ENCODE measurements around the gene CYFIP2.
A peak's percentile ranks its signal among the peaks of the same experiment; 100 is the strongest.

CYFIP2 gene

DNA sequence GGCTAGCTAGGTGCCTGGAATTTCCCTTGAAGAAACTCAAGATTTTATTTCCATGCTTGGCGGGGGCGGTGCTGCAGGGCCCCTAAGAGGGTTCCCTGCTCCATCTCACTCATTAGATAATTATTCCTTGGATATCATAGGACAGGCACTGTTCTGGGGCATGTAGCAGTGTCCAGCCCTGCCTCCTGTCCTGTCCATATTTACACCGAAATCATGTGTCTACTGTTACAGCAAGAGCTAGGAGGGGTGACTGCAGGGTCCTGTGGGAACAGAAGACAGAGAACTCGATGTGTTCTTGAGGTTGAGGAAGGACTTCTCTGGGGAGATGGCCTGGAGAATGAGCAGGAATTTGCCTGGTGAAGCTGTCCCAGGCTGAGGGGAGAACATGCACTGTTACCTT is 96.6 kb downstream of the CYFIP2 start:
- DNase-seq: no peak

DNA sequence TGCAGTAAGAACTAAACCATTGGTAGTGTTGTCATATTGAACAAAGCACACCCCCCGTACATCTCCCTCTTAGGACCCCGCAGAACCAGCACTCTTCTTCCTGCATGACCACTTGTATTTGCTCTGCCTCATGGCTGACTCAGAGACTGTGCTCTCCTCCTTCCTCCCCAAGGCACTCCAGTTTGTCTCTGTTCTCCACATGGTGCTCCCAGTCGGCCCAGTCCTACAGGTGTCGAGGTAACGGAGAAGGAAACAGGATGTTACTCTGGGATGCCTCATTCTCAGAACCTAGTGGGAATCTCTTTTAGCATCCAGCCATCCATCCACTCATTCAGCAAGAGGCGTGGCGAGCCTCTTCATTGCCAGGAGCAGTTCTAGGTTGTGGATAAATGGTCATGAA is 97.1 kb downstream of the CYFIP2 start:
- no peak for DNase-seq

DNA sequence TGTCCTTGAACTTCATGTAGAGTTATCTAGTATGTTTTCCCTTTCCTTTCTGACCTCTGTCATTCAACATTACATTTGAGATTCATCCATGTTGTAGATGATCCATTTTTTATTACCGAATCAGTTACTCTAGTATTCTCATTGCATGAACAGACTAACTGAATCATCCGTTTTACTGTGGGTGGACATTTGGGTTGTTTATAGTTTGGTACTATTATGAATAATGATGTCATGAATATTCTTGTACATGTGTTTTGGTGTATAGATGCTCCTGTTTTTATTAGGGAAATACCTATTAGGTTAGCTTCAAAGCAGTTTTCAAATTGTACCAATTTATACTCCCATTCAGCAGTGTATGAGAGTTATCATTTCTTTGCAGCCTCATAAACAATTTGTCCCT is 99.8 kb downstream of the CYFIP2 start:
- DNase-seq: no peak

DNA sequence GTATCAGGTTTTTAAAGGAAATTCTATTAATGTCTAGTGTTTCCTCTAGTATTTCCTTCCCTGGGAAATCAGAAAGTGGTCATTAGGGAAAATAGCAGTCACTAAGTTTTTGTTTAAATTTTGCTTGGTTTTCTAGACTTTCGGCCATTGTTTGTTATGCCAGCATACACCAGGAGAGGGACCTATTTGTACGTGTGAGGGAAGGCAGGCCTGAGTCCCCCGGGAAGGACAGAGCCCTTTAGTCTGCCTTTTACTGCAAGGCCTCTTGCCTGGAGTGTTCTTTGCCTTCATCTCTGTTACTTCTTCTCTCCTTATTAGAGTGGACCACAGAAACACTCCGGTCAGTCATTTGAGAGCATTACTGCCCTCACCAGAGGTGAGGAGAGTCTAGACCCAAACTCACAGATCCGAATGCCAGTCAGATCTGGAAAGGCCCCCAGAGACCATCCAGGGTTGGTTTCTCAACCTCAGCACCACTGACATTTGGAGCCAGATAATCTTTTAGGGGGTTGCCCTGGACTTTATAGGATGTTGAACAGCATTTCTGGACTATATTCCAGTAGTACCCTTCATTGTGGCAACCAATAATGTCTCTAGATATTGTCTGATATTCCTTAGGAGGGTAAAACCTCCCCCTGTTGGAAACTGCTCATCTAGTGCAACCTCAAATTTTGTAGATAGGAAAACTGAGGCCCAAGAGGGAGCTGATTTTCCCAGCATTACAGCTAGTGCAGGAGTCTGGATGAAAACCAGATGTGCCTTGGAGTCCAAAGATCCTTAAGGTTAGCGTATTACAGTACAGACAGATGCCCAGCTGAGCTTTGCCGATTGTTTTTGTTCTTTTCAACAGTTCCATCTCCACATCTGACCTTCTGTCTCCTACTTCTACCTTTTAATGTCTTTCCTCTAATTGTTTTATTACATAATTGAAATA is 101.1 kb downstream of the CYFIP2 start:
- no peak for DNase-seq

DNA sequence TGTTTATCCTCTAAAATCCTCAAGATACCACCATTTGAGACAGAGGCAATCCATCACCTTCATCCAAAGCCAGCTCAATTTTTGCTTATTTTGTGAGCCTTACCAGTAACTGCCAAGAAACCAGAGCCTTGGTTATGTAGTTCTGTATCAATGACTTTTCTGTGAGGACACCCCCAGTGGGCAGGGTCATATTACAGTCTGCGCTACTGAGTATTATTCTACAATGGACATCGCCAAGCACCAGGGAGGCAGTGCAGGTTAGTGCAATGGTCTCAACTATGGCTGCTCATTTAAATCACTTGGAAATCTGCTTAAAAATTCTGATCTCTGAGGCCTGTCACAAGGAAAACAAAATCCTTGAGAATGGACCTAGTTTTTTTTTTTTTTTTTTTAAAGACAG is 103.6 kb downstream of the CYFIP2 start:
- no peak for DNase-seq

DNA sequence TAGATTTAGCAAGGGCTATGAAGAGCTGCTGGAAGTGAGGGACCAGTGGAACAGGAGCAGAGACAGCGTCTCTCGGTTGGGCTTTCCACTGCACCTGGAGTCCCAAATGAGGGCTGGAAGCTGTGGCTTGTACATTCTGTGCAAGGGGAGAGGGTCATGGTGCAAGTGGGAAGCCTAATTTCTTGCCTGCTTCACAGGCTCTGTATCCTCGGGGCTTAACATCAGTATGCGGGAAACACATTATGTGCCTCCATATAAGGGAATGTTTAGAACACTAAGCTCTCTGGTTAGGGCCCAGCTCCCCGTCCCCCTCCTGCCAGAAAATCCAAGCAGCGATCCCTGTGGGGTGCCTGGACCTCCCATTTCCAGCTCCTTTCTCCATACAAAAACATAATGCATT is 105.0 kb downstream of the CYFIP2 start:
- no peak for DNase-seq

DNA sequence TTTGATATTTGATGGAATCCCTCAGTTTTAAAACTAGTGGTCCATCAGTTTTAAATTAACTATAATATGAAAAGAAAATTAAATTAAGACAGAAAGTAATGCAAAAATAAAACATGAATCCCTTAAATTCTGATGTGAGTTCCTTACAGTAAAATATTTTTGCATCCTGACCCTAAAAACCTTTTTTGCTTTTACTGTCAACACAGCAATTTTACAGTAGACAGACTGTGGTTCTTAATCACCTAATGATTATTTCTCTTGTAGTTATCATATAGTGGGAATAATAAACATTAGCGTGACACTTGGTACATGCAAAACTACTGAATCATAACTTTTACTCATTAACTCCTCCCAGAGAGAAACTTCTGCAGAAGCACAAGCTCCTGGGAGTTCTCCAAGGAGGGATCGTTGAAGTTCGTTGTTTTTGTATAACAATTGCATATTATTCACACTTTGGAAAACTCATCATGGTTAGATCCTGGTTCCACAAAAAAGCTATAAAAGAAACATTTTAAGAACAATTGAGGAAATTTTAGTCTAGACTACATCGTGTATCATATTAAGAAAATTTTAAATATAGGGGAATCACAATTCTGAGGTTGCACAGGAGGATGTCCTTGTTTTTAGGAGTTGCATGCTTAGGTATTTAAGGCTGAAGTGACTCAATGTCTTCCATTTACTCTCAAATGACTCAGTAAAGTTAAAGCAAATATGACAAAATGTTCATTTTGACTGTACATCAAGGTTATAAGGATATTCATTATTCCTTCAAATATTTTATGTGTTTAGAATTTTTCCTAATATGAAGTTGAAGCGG is 105.9 kb downstream of the CYFIP2 start:
- DNase-seq: no peak

DNA sequence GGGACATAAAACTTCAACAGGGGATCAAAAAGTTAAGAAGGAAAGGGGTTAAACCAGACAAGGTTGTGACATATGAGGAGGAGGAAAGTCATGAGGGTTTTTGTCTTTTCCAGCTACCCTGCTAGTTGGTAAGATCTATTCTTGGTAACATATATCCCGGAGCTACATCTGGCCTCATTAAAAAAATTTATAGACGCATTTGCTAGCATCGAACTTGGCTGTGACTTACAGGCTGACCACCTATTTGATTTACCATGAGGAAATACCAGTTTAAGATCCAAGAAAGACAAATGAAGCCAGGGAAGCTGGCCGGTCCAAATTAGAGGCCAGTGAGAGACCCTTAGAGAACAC is 106.5 kb downstream of the CYFIP2 start:
- no peak for DNase-seq

DNA sequence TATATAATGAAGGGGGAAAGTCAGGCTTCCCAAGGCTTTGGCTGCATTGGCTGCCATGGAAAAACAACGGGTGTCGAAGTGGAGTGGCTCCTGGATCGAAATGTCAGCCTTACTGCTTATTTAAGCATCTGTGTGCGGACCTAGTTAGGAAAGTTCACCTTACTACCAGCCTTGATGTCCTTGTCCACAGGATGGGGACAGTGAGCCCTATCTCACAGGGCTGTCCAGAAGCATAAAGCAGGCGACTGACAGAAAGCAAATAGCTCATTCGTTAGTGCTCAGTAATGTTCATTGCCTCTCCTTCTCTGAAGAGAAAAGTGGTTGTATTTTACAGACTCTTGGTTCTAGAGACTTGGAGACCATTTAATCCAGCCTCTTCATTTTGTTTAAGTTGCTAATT is 112.6 kb downstream of the CYFIP2 start:
- DNase-seq: no peak

DNA sequence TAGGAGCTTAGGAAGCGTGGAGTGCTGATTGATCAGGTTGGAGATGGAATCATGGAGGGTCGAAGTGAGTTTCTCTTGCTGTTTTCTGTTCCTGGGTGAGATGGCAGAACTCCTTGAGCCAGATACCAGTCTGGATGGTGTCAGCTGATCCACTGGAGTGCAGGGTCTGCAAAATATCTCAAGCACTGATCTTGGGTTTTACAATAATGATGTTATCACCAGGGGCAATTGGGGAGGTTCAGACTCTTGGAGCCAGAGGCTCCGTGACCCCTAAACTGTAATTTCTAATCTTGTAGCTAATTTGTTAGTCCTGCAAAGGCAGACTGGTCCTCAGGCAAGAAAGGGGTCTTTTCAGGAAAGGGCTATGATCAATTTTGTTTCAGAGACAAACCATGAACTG is 114.1 kb downstream of the CYFIP2 start:
- no peak for DNase-seq

DNA sequence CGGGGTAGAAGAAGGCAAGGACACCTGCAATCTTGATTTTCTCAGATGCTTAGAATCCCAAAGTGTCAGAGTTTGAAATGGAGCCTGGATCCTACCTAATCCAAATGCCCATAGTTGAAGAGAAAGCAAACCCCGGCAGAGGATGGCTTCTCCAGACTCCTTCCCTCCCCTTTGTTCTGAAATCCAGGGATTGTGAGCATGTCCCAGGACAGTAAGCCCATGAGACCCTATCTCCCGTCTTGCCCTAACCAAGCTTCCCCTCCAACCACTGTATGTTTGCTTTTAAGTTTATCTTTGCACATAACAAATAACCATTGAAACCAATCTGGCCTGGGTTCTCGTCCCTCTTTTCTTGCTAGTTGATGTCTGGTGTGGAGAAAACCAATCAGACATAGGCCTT is 115.8 kb downstream of the CYFIP2 start:
- DNase-seq: no peak

DNA sequence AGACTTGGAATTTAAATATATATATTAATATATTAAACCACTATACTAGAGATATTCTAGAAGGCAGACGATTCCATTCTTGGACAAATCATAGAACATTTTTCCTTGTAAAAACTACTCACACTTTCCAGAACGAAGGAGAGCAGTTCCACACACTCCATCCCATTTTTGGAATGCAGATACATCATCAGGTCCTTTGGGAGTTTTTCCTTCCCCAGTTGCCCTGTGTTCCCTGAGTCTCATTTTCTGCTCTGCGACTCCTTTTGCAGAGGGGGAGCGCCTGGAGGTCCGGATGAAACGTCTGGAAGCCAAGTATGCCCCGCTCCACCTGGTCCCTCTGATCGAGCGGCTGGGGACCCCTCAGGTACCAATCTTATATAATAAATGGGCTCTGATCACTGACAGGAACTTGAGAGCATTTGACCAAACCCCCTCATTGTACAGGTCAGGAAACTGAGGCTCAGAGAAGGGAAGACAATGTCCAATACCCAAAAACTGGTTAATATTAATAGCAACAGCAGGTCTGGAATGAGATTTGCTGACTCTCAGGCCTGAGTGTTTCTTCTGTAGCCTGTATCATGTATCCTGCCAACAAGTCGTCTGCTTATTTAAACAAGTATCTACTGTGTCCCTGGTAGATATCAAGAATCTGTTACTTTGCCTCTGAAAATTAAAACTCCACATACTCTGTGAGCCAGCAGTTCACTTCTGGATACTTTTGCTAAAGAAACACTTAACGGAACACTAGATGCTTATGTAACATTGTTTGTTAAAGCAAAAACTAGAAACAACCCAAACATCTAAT is 117.3 kb downstream of the CYFIP2 start:
- no peak for DNase-seq

DNA sequence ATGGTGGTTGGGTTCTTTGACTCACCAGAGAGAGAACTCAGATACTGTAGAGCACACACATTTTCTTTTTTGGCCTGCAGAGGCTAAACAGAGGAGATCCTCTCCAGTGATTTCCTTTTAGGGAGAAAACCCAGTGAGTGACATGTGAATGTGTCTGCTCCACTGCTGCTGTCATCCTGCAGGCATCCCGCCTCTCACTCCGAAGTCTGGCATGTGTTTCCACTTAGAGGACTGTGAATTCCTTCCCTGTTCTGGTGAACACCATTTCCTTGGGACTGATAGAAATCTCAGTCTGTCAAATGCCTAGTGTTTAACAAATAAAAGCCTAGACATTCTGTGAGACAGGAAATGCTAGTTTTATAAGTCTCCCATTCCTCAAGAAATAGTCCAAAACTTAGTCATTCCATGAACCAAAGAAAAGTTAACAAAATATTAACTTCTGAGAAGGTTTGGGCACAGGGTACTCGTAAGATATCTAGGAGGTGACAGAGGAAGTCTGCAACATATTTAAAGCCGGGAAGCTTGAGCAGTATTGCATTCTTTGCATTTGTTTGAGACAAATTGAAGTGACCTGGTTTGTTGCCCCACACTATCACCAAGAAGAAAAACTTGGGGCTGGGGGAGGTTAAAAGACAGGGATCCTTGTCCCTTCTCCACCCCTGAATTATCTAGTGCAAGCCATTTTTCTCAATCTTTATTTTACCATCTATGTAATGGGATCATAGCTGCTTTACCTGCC is 119.2 kb downstream of the CYFIP2 start:
- no peak for DNase-seq

DNA sequence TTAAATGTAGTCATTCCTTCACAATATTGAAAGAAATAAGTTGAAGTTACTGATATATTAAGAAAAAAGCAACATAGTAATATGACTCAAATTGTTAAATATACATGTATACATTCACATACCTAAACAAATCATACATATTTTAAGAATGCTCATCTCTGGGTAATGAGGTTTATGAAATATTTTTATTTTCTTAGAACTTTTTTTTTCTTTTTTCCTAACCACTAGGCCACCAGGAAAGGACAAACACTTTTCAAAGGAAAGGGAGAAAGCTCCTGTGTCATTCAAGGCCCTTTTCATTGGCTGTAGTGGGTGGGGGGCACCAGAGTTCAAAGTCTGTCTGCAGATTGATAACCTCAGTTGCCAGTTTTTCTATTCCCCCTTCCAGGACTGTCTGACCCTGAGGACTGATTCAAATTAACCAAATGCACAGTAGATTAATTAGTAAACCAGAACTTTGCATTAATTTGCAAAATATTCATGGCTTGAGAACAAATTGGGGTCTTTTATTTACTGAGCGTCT is 121.2 kb downstream of the CYFIP2 start:
- DNase-seq: no peak

DNA sequence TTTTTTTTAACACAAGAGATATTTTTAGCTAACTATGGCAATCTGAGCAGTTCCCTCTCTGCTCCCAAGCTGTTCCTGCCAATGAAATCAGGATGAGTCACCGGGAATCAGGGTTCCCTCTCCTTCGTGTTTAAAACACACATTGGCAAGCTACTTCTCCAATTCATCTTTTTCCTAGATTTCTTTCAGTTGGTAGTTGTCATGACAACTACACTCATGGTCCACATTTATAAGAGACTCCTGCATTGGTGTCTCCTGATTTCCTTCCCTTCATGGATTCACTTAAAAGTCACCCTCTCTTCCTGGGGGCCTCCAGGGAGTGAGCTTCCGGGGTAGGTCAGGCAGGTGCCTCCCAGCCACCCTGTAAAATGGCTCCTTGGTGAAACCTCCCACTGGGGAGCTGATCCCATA is 121.8 kb downstream of the CYFIP2 start:
- DNase-seq: peak; percentile 76

DNA sequence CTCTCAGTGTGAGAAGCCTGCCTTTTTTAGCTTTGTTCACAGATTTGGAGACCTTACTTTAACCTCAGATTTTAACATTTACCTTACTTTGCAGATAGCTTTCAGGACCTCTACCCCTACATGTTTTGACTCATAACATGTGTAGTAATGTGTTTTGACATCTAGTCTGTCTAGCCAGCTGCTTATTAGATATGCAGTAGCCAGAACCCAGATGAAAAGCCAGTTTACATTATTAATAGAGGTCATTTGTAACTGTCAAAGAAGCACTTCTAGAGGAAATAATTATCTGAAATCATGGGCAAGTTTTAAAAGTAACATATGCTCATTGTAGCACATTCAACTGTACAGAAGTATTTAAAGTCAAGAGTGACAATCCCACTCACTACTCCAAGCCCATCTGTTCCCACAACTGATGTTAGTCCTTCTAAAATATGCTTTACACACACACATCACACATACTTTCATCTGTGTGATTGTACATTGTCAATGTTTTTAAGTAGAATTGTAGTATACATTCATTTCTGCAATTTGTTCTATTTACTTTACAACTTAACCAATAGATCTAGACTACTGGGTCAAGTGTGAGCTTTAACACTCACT is 122.3 kb downstream of the CYFIP2 start:
- peak; percentile 68 for DNase-seq

DNA sequence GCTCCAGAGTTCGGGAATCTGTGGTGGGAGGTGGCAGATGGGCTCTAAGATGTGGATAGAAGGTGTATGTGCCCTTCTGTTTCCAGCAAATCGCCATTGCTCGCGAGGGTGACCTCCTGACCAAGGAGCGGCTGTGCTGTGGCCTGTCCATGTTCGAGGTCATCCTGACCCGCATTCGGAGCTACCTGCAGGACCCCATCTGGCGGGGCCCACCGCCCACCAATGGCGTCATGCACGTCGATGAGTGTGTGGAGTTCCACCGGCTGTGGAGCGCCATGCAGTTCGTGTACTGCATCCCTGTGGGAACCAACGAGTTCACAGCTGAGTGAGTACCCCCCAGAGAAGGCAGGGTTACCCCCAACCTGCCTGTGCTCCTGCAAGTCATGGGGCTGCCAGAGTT is 123.2 kb downstream of the CYFIP2 start:
- DNase-seq: no peak

DNA sequence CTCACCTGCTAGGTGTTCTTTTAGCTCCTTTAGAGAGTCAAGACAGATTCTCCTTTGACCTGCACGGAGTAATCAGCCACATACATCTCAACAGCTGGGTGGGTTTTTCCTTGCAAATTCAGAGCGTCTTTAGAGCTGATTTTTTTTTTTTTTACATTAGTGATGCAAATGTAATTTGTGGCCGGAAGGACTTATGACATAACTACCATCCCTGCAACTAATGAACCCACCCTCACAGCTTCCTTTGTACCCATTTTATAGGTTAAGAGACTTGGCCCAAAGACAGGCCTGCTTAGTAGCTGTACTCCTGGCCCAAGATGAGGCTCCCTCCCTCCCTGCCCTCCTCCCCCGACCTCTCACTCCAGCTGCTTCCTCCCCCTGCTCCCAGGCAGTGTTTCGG is 124.2 kb downstream of the CYFIP2 start:
- no peak for DNase-seq

DNA sequence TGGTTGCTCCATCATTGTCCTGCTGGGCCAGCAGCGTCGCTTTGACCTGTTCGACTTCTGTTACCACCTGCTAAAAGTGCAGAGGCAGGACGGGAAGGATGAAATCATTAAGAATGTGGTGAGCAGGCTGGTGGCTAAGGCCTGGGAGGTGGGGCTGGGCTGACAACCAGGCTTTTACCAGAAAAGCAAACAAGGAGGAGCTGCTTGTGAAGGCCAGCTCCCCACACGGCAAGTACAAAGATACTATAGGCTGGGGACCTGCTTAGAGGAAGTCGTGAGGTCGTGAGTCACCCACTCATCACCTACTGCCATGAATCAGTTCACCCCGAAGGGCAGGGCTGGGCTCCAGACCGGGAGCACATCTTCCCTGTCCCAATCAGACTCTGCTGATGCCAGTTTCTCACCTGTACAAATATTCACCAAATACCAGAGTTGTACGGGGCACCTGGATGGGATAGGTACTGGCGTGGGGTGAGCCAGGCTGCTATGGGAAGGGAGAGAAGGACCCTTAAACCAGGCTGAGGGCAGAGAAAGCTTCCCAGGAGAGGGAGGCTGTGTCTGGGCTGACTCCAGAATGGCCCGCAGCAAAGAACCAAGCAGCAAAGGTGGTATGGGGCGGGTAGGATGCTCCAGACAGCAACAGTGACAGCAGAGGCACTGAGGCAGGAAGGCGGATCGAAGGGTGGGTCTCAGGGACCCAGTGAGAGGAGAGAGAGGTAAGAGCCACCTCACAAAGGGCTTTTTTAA is 124.8 kb downstream of the CYFIP2 start:
- DNase-seq: no peak

DNA sequence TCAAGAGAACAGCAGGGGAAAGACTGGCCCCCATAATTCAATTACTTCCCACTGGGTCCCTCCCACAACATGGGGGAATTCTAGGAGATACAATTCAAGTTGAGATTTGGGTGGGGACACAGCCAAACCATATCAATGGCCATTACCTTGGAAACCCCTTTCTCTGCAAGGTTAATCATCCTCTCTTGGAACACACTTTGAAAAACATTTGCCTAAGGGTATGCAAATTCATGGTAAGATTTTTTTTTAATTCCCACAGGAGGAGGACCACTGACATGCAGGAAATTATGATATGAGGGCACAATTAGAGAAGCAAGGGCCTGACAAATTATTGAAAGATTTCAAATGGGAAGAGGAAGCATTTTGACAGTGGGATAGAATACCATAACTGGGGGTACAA is 132.4 kb downstream of the CYFIP2 start:
- DNase-seq: no peak
